HEK293 (cell line): ENCODE data around the gene WDR82.

Source experiments
- KLF8 ChIP-seq: fragments of 450-650 bp; formaldehyde crosslinking; IDR thresholded peaks from 2 replicates; pipeline ENCODE4 v1.5.1; 2016; ENCODE audit warnings: missing biosample characterization, missing genetic modification characterization
- PRDM1 ChIP-seq: fragments of 450-650 bp; formaldehyde crosslinking; IDR thresholded peaks from 2 replicates; pipeline ENCODE4; 2016; ENCODE audit warnings: missing biosample characterization, missing genetic modification characterization
- ZNF274 ChIP-seq, 2 experiments: fragments of 200-500 bp in 1 of 2; fragments of 450-650 bp in 1 of 2; sonication (Bioruptor generic) in 1 of 2; formaldehyde crosslinking in 1 of 2; IDR thresholded peaks; 2 replicates each; pipeline versions ENCODE4 v1.5.1 to v1.6.1; 2014 to 2016; ENCODE audit warnings: borderline replicate concordance in 1 of 2, inconsistent platforms in 1 of 2, low read length in 1 of 2, missing biosample characterization in 1 of 2, missing genetic modification characterization in 1 of 2
- ZNF501 ChIP-seq: fragments of 450-650 bp; formaldehyde crosslinking; IDR thresholded peaks from 2 replicates; pipeline ENCODE4 v1.5.1; 2016; ENCODE audit warnings: missing biosample characterization, missing genetic modification characterization
- TF ChIP-seq, protein P1 (sequence below): fragments of 450-650 bp; formaldehyde crosslinking; IDR thresholded peaks from 2 replicates; pipeline ENCODE4 v1.5.1; 2016; ENCODE audit warnings: missing biosample characterization, missing genetic modification characterization

DNA sequence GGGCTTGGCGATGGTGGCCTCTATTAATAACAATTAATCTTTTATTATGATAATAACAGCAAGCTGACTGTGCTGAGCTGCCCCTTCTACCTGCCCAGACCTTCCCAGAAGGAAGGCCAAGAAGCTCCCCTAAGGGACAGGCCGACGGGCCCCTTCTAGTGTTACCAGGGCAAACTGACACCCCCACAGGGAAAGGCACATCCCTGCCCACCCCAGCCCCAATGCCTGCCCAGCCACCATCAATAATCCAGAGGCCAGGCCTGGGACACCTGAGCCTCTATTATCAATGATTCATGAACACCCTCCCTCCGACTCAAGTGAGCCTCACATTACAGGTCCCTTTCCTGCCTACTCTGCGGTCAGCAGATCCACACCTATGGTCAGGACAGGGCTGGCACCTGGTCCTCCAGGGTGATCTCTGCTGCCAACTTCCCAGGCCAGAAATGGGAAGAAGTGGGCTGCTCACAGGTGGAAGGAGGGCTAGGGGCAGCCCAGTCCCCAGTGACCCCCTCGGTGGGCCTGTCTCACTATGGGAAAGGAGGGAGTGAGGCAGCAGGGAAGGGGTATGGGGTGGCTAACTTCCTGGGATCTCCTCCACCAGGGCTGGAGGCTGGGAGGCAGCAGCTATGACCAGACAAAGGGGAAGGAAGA, 41.3 kb downstream of the WDR82 start:
- no peak for TF ChIP-seq ZNF501 (tag by site-specific recombination)
- TF ChIP-seq, protein P1, sequence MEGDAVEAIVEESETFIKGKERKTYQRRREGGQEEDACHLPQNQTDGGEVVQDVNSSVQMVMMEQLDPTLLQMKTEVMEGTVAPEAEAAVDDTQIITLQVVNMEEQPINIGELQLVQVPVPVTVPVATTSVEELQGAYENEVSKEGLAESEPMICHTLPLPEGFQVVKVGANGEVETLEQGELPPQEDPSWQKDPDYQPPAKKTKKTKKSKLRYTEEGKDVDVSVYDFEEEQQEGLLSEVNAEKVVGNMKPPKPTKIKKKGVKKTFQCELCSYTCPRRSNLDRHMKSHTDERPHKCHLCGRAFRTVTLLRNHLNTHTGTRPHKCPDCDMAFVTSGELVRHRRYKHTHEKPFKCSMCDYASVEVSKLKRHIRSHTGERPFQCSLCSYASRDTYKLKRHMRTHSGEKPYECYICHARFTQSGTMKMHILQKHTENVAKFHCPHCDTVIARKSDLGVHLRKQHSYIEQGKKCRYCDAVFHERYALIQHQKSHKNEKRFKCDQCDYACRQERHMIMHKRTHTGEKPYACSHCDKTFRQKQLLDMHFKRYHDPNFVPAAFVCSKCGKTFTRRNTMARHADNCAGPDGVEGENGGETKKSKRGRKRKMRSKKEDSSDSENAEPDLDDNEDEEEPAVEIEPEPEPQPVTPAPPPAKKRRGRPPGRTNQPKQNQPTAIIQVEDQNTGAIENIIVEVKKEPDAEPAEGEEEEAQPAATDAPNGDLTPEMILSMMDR: no peak
- no peak for TF ChIP-seq ZNF274 (IDR thresholded peaks at IDR 0.05; ENCODE audit: low read length)
- TF ChIP-seq ZNF274 (tag by site-specific recombination; IDR thresholded peaks at IDR 0.05; ENCODE audit: borderline replicate concordance): no peak
- TF ChIP-seq KLF8 (tag by site-specific recombination): no peak
- TF ChIP-seq PRDM1: no peak
